GM23338 (cell line): Measurements from ENCODE around the gene GNPDA2. TPM values are rescaled to one million over a fixed set of nuclear protein-coding genes. Genes with fewer than 3 reads are reported as not detected.

Experiments used
- ATAC-seq: fragments of 200-7000 bp; cut with Tn5 transposase; 3 replicates; pipeline ENCODE4 v1.9.1; 2020
- DNase-seq: peaks from one replicate; pipeline ENCODE4 v3.0.0-alpha.2; 2015; ENCODE audit warnings: low spot score
- H2AFZ ChIP-seq: fragments of 200-600 bp; sonication (generic); 2 replicates; pipeline ENCODE4 v1.8.0; 2016; ENCODE audit warnings: antibody characterized with exemption, mild to moderate bottlenecking, moderate library complexity
- H3F3A ChIP-seq: fragments of 200-600 bp; sonication (generic); replicated peaks from 2 replicates; pipeline ENCODE4 v1.8.0; 2017; ENCODE audit warnings: antibody characterized with exemption, mixed run types, low read depth
- H3K27ac ChIP-seq: fragments of 200-600 bp; sonication (generic); 2 replicates; pipeline ENCODE4 v1.6.1; 2016; ENCODE audit warnings: low read depth
- H3K27me3 ChIP-seq: fragments of 200-600 bp; sonication (generic); 2 replicates; pipeline ENCODE4 v1.8.0; 2016; ENCODE audit warnings: mild to moderate bottlenecking, mixed run types, moderate library complexity; ENCODE audit not compliant: insufficient read depth
- H3K36me3 ChIP-seq: fragments of 200-600 bp; sonication (generic); 2 replicates; pipeline ENCODE4 v1.8.0; 2016; ENCODE audit warnings: mild to moderate bottlenecking; ENCODE audit not compliant: insufficient read depth
- H3K4me1 ChIP-seq: fragments of 200-600 bp; sonication (generic); 2 replicates; pipeline ENCODE4 v1.8.0; 2016; ENCODE audit warnings: mild to moderate bottlenecking, moderate library complexity; ENCODE audit not compliant: insufficient read depth
- H3K4me2 ChIP-seq: fragments of 200-600 bp; sonication (generic); 2 replicates; pipeline ENCODE4 v1.7.1; 2017; ENCODE audit warnings: mixed run types
- H3K4me3 ChIP-seq: fragments of 200-600 bp; sonication (generic); 2 replicates; pipeline ENCODE4 v1.6.1; 2016; ENCODE audit warnings: mixed run types
- H3K79me2 ChIP-seq: fragments of 200-600 bp; sonication (generic); replicated peaks from 2 replicates; pipeline ENCODE4 v1.8.0; 2017; ENCODE audit warnings: mild to moderate bottlenecking; ENCODE audit not compliant: insufficient read depth
- H3K9me2 ChIP-seq: fragments of 200-600 bp; sonication (generic); 2 replicates; pipeline ENCODE4 v1.8.0; 2017; ENCODE audit not compliant: insufficient read depth
- H4K20me1 ChIP-seq: fragments of 200-600 bp; sonication (generic); replicated peaks from 2 replicates; pipeline ENCODE4 v1.8.0; 2017; ENCODE audit warnings: mild to moderate bottlenecking; ENCODE audit not compliant: insufficient read depth
- H3K27ac Mint-ChIP-seq: 2 replicates; pipeline ENCODE4 v1.8.0; 2020; ENCODE audit warnings: inconsistent platforms, mild to moderate bottlenecking, moderate library complexity, mixed read lengths
- H3K27me3 Mint-ChIP-seq: 3 replicates; pipeline ENCODE4 v1.8.0; 2022; ENCODE audit warnings: low read depth, mild to moderate bottlenecking, moderate library complexity, mixed read lengths, inconsistent platforms; ENCODE audit not compliant: insufficient read depth, poor library complexity
- H3K36me3 Mint-ChIP-seq: 3 replicates; pipeline ENCODE4 v1.8.0; 2021; ENCODE audit warnings: low read depth, mild to moderate bottlenecking, inconsistent platforms, moderate library complexity, mixed read lengths
- H3K4me1 Mint-ChIP-seq: 3 replicates; pipeline ENCODE4 v1.8.0; 2020; ENCODE audit warnings: mild to moderate bottlenecking, inconsistent platforms, mixed read lengths
- H3K4me3 Mint-ChIP-seq: 3 replicates; pipeline ENCODE4 v1.8.0; 2021; ENCODE audit warnings: moderate library complexity, mild to moderate bottlenecking, inconsistent platforms, mixed read lengths
- H3K9me3 Mint-ChIP-seq: 3 replicates; pipeline ENCODE4 v1.8.0; 2020; ENCODE audit warnings: moderate library complexity, mild to moderate bottlenecking, inconsistent platforms, mixed read lengths
- EZH2 ChIP-seq: fragments of 200-600 bp; sonication (generic); IDR thresholded peaks from one replicate; pipeline ENCODE4 v1.8.0; 2017; ENCODE audit warnings: antibody characterized with exemption, mild to moderate bottlenecking, low read depth; ENCODE audit not compliant: unreplicated experiment
- EZH2phosphoT487 ChIP-seq: fragments of 200-600 bp; sonication (generic); IDR thresholded peaks from one replicate; pipeline ENCODE4 v1.8.1; 2018; ENCODE audit warnings: antibody characterized with exemption; ENCODE audit not compliant: unreplicated experiment
- POLR2AphosphoS5 ChIP-seq: IDR thresholded peaks from 2 replicates; pipeline ENCODE4 v1.6.1; 2016; ENCODE audit warnings: antibody characterized with exemption, low read depth
- ZNF462 ChIP-seq: fragments of 250-450 bp; sonication (Bioruptor Pico); IDR thresholded peaks from 2 replicates; pipeline ENCODE4 v1.5.0; 2020; ENCODE audit warnings: mild to moderate bottlenecking, moderate library complexity
- polyA plus RNA-seq: library from polyadenylated mRNA; unstranded; fragments of >200 nt; fragmentation: Nextera tagmentation; extraction: Ambion mirVana; gene quantifications from 2 replicates; pipeline ENCODE4 v1.2.1, GENCODE V29; 2016
- total RNA-seq: library from RNA; depleted of rRNA; stranded (reverse); fragments of >200 nt; shearing (Covaris generic); gene quantifications from 2 replicates; pipeline ENCODE4 v1.2.3, GENCODE V29; 2014
- TF ChIP-seq, protein P1 (sequence below), 2 experiments: fragments of 200-600 bp in 1 of 2; sonication (generic) in 1 of 2; conservative IDR thresholded peaks; 2 replicates each; pipeline versions ENCODE4 v1.5.1 to v1.6.1; 2016 to 2017; ENCODE audit warnings: antibody characterized with exemption in 2 of 2, low read depth in 2 of 2, mild to moderate bottlenecking in 2 of 2, moderate library complexity in 1 of 2
- TF ChIP-seq, protein P2 (sequence below): IDR thresholded peaks from one replicate; pipeline ENCODE4 v1.6.1; 2018; ENCODE audit warnings: antibody characterized with exemption; ENCODE audit not compliant: unreplicated experiment

Gene GNPDA2
- total and polyA plus RNA-seq, 2 experiments from 2014 or later = 6.4 to 7.7 TPM

DNA sequence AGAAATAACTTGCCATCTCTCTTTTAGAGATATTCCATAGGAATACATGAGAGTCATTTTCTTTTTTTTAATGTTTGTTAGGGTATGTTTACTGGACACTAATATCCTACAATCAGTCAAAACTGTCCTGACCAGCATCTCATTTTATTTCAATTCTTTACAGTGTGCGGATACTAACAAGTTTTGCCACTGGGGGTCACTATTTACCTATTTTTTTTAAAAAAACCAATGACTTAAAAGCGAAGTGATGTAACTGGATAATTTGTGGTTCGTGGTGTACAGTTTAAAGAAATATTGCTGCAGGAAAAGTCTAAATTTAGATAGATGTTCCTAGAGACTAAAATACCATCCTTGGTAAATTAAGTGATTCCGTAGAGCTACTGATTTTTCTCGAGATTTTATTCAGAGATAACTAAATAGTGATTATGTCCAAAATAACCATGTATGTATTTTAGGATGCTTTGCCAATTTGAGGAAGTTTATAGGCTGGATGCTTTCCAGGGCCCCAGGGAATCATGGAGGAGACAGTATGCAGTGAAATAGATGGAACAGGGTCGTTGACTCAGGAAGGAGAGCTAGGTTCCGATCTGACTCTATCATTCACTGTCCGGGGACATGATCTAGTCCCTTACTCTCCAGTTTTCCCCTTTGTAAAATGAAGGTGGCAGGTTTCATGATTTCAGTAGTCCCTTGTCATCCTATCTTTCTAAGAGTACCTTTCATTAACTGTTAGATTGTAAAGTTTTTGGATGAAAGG lies 34.0 kb upstream of the GNPDA2 start:
- DNase-seq (peak; percentile 60), ATAC-seq (no peak)
- H3K9me2 ChIP-seq = no peaks in the 10 kb centered on the region
- H2AFZ ChIP-seq = no peak overlapping the region
- TF ChIP-seq POLR2AphosphoS5 = no peak
- TF ChIP-seq, protein P1, sequence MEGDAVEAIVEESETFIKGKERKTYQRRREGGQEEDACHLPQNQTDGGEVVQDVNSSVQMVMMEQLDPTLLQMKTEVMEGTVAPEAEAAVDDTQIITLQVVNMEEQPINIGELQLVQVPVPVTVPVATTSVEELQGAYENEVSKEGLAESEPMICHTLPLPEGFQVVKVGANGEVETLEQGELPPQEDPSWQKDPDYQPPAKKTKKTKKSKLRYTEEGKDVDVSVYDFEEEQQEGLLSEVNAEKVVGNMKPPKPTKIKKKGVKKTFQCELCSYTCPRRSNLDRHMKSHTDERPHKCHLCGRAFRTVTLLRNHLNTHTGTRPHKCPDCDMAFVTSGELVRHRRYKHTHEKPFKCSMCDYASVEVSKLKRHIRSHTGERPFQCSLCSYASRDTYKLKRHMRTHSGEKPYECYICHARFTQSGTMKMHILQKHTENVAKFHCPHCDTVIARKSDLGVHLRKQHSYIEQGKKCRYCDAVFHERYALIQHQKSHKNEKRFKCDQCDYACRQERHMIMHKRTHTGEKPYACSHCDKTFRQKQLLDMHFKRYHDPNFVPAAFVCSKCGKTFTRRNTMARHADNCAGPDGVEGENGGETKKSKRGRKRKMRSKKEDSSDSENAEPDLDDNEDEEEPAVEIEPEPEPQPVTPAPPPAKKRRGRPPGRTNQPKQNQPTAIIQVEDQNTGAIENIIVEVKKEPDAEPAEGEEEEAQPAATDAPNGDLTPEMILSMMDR (conservative IDR thresholded peaks at IDR 0.05; ENCODE audit: low read depth in 2 of 2) = peak; percentile 44 to 76
- no peak overlapping the region for H3K27ac ChIP-seq
- H3K79me2 ChIP-seq = no peaks in the 10 kb centered on the region
- no peaks in the 10 kb centered on the region for H4K20me1 ChIP-seq
- Mint-ChIP-seq H3K36me3 (no peaks in the 10 kb centered on the region), H3K4me3 (no peak overlapping the region), H3K4me1 (no peaks in the 10 kb centered on the region), H3K27me3 (peaks cover 2% of the 10 kb centered on the region), H3K9me3 (no peaks in the 10 kb centered on the region), H3K27ac (no peak overlapping the region)
- no peaks in the 10 kb centered on the region for H3K36me3 ChIP-seq
- H3K27me3 ChIP-seq = no peaks in the 10 kb centered on the region
- no peaks in the 10 kb centered on the region for H3F3A ChIP-seq
- H3K4me1 ChIP-seq = no peaks in the 10 kb centered on the region
- H3K4me3 ChIP-seq = no peak overlapping the region
- no peak overlapping the region for H3K4me2 ChIP-seq

- H3K27me3 Mint-ChIP-seq = no peaks in the 10 kb centered on the region
- H3K27ac Mint-ChIP-seq = no peak overlapping the region
- peaks cover 5% of the 10 kb centered on the region; the same call in 2 of the 3 replicates for H3K9me3 Mint-ChIP-seq
- DNase-seq (no peak), ATAC-seq (no peak)
- H3F3A ChIP-seq = no peaks in the 10 kb centered on the region
- no peak overlapping the region for H3K4me3 ChIP-seq
- H3K27ac ChIP-seq = no peak overlapping the region
- H3K36me3 Mint-ChIP-seq = no peaks in the 10 kb centered on the region
- H3K4me1 ChIP-seq = no peaks in the 10 kb centered on the region
- no peak overlapping the region for H3K4me2 ChIP-seq
- H3K4me1 Mint-ChIP-seq = no peaks in the 10 kb centered on the region
- H3K79me2 ChIP-seq = no peaks in the 10 kb centered on the region
- H3K9me2 ChIP-seq = no peaks in the 10 kb centered on the region
- no peaks in the 10 kb centered on the region for H4K20me1 ChIP-seq
- H3K27me3 ChIP-seq = no peaks in the 10 kb centered on the region
- H3K36me3 ChIP-seq = no peaks in the 10 kb centered on the region
- H2AFZ ChIP-seq = no peak overlapping the region
- no peak overlapping the region for H3K4me3 Mint-ChIP-seq
- TF ChIP-seq, protein P2, sequence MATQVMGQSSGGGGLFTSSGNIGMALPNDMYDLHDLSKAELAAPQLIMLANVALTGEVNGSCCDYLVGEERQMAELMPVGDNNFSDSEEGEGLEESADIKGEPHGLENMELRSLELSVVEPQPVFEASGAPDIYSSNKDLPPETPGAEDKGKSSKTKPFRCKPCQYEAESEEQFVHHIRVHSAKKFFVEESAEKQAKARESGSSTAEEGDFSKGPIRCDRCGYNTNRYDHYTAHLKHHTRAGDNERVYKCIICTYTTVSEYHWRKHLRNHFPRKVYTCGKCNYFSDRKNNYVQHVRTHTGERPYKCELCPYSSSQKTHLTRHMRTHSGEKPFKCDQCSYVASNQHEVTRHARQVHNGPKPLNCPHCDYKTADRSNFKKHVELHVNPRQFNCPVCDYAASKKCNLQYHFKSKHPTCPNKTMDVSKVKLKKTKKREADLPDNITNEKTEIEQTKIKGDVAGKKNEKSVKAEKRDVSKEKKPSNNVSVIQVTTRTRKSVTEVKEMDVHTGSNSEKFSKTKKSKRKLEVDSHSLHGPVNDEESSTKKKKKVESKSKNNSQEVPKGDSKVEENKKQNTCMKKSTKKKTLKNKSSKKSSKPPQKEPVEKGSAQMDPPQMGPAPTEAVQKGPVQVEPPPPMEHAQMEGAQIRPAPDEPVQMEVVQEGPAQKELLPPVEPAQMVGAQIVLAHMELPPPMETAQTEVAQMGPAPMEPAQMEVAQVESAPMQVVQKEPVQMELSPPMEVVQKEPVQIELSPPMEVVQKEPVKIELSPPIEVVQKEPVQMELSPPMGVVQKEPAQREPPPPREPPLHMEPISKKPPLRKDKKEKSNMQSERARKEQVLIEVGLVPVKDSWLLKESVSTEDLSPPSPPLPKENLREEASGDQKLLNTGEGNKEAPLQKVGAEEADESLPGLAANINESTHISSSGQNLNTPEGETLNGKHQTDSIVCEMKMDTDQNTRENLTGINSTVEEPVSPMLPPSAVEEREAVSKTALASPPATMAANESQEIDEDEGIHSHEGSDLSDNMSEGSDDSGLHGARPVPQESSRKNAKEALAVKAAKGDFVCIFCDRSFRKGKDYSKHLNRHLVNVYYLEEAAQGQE = no peak
- TF ChIP-seq EZH2phosphoT487 (no peak), ZNF462 (CRISPR knock-in tag) (no peak), EZH2 (no peak)
- TF ChIP-seq, protein P1 (conservative IDR thresholded peaks at IDR 0.05; ENCODE audit: low read depth in 2 of 2) = no peak
Measured at GRCh38 chr4:44756559-44756958, 30.2 kb upstream of the GNPDA2 start.
